ENCODE measurements around the gene STAT6.

GRCh38 chr12:57063991-57064685 lies 47.0 kb downstream of the STAT6 start:
- no peak for TF ChIP-seq POLR2AphosphoS5 (IDR thresholded peaks at IDR 0.05; ENCODE audit: borderline replicate concordance, low read depth, low read length)
- no peak for TF ChIP-seq EZH2 (IDR thresholded peaks at IDR 0.05)
- TF ChIP-seq FOXP2 (optimal IDR thresholded peaks at IDR 0.05; ENCODE audit: control extremely low read depth, extremely low read length, insufficient read depth), result no peak
